Ovary (tissue), 3 donors: ENCODE measurements around the gene ATXN1.

Experiments used
- CTCF ChIP-seq, 3 donors: fragments of 450-650 bp in 2 of 3; fragments of 200-600 bp in 1 of 3; IDR thresholded peaks; one replicate each; pipeline versions ENCODE4 v1.5.1 to v1.8.0; 2016 to 2022; ENCODE audit warnings: antibody characterized with exemption in 3 of 3, mild to moderate bottlenecking in 1 of 3
- EP300 ChIP-seq: sonication (generic); formaldehyde crosslinking; IDR thresholded peaks from one replicate; pipeline ENCODE4 v1.6.1; 2017; ENCODE audit warnings: antibody characterized with exemption
- donor health status: DM: no; HTN: no; CAD: no.

DNA sequence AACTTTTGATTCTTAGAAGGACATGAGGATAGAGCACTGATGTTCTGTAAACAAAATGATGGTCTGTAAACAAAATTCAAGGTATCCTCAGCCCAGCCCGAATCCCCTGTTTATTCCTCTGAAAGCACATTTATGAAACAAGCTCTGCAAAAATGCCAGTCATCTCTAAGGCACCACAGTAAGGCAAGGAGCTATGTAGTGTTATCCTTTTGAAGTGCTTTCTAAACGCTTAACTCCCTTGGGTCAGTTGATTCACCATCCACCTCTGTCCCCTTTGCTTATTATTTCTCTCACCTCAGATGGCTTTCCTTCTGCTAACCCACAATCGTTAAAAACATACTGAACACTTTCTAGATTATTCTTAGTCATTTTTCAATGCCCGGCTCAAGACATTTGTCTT, 93.8 kb downstream of the ATXN1 start:
- no peak for TF ChIP-seq CTCF (IDR thresholded peaks at IDR 0.05)
- TF ChIP-seq EP300: no peak
